ENCODE measurements around the gene ZDHHC11.
"Not testable (repeated sequence)": the region's sequence is repeated elsewhere in the genome, so short reads cannot be mapped to it uniquely, and the experiment has no call there.

ZDHHC11 gene

DNA sequence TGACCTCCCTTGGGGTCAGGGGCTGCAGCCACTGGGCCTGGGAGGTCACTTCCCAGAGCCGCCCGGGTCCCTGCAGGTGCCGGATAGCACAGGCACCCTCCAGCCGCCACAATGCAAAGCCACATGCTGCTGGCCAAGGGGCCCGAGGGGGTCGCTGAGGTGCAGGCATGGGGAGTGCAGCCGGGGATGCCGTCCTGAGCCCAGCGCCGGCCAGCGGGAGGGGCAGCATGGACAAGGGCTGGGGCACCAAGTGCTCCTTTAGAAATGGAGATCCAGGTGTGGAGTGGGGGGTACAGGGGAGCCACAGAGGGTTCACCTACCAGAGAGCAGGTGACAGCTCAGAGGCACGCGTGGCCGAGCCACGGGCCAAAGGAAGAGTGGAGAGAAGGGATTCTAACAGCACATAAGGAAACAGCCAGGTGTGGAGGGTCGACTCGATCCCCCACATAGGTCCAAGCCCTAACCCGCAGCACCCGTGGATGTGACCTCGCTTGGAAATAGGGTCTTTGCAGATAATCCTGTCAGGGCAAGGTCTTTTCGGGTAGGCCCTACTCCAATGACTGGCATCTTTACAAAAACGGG is 90.9 kb downstream of the ZDHHC11 start:
- DNase-seq (ENCODE audit: low spot score): no peak

- DNase-seq (ENCODE audit: low spot score): no peak
These were observed 91.6 kb downstream of the ZDHHC11 start for GRCh38 chr5:759111-759751.

DNA sequence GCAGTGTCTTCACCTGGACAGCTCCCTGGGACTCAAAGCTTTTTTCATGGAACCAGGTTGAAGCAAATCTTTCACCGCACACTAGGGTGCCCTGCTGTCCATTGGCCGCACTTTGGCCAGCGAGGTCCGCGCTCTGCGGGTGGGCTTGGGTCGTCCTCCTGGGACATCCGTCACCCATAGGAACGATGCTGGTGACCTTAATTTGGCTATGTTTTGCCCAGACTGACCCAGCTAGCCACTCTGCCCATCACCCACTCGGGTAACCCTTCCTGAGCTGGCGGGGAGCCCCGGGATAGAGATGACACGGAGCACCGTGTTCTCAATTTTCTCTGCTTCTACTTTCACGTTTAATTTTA is 92.1 kb downstream of the ZDHHC11 start:
- DNase-seq (ENCODE audit: low spot score): no peak

DNA sequence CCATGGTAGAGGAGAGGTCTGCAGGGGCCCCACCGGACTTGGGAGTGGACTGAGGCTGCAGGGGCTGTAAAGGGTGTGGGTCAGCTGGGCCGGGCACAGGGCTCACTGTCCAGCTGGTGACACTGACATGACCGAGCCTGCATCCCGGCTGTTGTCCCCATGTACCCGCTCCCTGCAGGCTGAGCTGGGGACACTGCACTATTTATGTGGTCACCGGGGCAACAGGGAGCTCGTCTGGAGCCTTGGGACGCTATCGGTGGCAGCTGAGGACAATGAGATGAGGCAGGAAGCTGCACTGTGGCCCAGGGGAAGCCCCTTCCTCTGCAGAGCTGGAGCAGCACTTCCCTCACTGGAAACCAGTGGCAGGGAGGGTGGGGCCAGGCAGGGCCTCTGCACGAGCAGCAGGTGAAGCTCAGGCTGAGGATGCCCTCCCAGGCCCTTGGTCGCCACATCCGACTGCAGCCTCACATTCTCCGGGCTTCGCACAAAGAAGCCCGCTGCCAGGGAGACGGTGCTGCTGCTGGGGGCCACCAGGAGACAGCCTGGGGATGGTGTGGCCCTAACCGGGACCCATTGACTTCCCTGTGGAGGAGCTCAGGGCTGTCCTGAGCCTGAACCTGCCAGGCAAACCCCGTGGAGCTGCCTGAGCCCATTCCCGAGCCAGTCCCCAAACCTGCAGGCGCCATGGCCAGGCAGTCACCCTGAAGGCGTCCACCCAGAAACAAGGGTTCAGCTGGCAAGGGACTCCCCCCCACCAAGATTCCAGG is 92.7 kb downstream of the ZDHHC11 start:
- DNase-seq (ENCODE audit: low spot score): no peak

- DNase-seq (ENCODE audit: low spot score): no peak
These were observed 93.3 kb downstream of the ZDHHC11 start for GRCh38 chr5:757346-757930.

- DNase-seq (ENCODE audit: low spot score): no peak
These were observed 93.9 kb downstream of the ZDHHC11 start for GRCh38 chr5:756865-757345.

DNA sequence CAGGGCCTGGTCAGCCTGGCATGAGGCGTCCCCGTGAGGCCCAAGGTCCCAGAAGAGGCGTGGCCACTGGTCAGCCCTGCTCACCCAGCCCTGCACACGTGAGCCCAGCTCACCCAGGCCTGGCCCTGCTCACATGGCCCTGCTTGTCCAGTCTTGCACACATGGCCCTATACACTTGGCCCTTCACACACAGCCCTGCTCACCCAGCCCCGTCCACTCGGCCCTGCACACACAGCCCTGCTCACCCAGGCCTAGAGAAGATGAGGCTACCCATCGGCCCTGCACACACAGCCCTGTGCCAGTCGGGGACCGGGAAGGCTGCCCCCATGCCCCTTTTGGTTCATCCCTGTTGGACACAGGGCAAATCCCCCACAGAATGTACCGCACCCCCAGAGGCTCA is 94.6 kb downstream of the ZDHHC11 start:
- DNase-seq (ENCODE audit: low spot score): no peak

- not testable (repeated sequence) for DNase-seq (ENCODE audit: low spot score)
These were observed 96.6 kb downstream of the ZDHHC11 start for GRCh38 chr5:754143-754632.

DNA sequence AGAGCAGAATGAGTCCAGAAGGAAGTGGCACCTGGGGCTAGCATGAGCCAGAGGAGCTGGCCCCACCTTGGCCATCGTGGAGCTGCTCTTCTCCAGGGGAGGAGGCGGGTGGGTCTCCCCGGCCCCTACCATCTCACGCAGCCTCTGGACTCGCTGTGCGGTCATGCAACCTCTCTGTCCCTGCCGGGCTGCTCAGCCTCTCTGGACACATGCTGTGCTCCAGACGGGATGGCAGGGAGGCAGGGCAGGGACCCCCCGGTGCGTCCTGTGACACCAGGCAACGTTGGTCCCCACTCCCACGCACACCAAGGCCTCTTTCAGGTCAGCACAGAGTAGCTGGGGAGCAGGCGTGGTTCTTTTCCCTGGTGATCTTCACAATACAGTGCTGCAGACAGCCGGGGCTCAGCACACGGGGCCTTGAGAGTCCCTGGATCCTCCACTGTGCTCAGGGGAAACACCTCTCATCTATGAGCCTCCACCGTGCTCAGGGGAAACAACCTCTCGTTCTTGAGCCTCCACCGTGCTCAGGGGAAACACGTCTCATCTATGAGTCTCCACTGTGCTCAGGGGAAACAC is 97.1 kb downstream of the ZDHHC11 start:
- not testable (repeated sequence) for DNase-seq (ENCODE audit: low spot score)

DNA sequence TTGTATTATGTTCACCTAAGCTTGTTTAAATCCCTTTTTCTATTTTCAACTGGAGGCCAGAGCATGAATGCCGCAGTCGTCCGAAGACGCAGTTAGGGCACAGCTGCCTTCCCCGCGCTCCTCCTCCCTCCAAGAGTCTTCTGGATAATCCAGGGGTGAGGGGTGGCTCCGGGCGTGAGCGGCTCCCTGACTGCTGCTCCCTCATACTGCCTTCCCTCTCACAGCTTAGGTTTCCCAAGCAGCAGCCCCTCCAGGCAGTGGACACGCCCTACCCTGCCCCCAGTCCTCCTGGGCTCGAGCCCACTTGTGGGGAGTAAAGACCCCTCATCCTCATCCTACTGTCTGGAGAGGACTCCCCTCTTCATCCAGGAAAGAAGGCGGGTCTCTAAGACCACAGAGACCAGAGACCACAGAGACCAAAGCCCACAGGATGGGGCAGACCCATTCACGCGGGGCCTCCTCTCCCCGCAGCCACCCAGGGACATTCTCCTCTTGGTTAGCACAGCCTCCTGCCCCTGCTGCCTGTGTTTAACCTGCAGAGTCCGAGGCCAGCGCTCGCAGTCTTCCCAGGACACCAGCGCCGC is 98.2 kb downstream of the ZDHHC11 start:
- not testable (repeated sequence) for DNase-seq (ENCODE audit: low spot score)

GRCh38 chr5:751992-752391 is 98.8 kb downstream of the ZDHHC11 start:
- DNase-seq (ENCODE audit: low spot score): not testable (repeated sequence)

DNA sequence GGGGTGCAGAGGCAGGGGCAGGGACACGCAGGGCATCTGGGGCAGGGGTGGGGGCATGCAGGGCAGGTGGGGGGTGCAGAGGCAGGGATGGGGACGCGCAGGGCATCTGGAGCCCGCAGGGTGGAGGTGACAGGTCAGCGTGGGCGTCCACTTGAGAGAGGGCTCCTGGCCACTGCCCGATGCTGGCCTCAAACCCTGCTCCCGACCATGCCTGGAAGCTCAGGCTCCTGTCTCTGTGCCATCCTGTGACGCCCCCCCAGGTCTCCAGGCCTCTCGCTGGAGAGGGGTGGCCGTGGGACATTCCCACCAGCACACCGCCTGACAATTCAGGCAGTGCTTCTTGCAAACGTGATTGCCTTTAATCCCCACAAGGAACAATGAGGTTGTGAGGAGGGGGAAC is 99.3 kb downstream of the ZDHHC11 start:
- no peak for DNase-seq (ENCODE audit: low spot score)

DNA sequence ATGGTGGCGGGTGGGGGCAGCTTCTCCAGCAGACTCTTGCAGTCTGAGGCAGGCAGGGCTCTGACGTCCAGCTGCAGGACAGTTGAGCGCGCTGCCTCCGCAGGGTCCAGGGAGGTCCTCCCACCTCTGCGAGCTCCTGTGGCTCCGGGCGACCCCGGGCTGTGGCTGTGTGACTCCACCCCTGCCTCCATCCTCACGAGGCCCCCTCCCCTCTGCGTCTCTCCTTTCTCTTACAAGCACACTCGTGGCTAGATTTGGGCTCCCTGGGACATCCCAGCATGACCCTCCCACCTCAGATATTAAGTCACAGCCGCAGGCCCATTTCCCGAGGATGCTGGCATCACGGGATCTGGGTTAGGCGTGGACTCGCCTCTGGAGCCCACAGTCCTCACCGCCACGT is 100.6 kb downstream of the ZDHHC11 start:
- not testable (repeated sequence) for DNase-seq (ENCODE audit: low spot score)

GRCh38 chr5:749101-749670 is 101.6 kb downstream of the ZDHHC11 start:
- no peak for DNase-seq (ENCODE audit: low spot score)

GRCh38 chr5:748011-748980 is 102.5 kb downstream of the ZDHHC11 start:
- DNase-seq (ENCODE audit: low spot score): not testable (repeated sequence)

DNA sequence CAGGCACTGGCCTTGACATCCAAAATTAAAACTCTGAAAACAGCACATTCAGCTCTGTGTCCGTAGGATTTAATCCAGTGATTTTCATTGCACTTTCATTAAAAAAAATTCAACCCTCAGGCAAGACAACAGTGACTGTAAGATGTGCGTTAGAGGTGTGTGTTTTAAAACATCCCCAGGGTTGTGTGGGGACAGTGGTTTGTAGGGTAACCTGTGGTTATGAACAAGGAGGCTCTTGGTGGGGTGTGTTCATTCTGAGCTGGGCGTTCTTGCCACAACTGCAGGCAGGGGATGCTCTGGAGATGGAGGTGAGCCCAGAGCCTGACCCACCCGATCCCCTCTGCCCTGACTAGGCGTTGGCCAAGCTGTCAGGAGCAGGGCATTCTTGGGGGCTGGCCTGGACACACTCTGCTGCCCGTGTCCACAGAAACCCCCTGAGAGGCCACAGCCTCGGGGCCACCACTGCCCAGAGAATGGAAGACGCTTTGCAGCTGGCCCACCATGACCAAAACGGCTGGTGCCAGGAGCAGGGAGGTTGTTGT is 103.4 kb downstream of the ZDHHC11 start:
- DNase-seq (ENCODE audit: low spot score): not testable (repeated sequence)

DNA sequence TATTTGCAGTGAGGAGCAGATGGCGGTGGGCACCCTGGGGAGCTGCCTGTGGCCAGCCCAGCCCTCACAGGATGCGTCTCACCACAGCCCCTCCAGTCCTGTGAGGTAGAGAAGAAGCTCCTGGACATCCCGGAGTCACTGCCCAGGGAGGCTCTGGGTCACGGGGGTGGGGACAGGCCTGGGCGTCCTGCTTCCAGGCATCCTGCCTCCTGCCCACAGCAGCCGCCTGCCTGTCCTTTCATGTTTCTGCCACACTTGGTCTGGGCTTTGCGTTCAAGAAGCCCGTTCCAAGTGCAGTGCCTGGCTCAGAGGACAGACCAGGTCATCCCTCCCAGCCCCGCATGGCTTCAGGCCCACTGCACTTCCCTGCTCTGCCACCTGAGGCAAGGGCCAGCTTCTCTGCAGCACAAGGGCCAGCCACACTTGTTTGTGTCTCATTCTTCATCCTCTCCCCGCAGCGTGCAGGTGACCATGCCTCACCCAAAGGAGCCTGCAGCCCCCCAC is 104.5 kb downstream of the ZDHHC11 start:
- DNase-seq (ENCODE audit: low spot score): no peak

All from LoVo (cell line).